Endothelial cell of umbilical vein (primary cell): Measurements from ENCODE around the gene FMN1. TPM values are rescaled to one million over a fixed set of nuclear protein-coding genes. Genes with fewer than 3 reads are reported as not detected.

Source experiments
- BruUV-seq: library from RNA; stranded (reverse); fragments of 400-500 nt; replicated peaks from 2 replicates; lab custom pipeline; 2021; lab: Mats Ljungman, UMichigan
- CTCF ChIA-PET: fragments of 300-600, 350-600 bp; sonication (Branson Sonifier 250); formaldehyde crosslinking; loops from one replicate; lab custom pipeline; 2021; ENCODE audit warnings: antibody characterized with exemption, inconsistent platforms; lab: Charles Lee
- POLR2A ChIA-PET: fragments of 300-600, 350-600 bp; sonication (Branson Sonifier 250); formaldehyde crosslinking; loops from one replicate; lab custom pipeline; 2021; ENCODE audit warnings: antibody characterized with exemption, inconsistent platforms; lab: Charles Lee
- DNase-seq: peaks from one replicate; pipeline ENCODE4 v3.0.0-alpha.2; 2011; ENCODE audit warnings: low read depth, low spot score
- FAIRE-seq: peaks from 2 replicates; lab custom pipeline; 2011; peaks lifted over from hg19 to GRCh38; lab: Jason Lieb, UNC
- H2AFZ ChIP-seq: 2 replicates; pipeline ENCODE4 v1.6.0; 2012; ENCODE audit warnings: low read depth, low read length, control low read depth, inconsistent platforms
- H3K27ac ChIP-seq: 2 replicates; pipeline ENCODE4 v1.5.1; 2011; ENCODE audit warnings: low read depth, mild to moderate bottlenecking, control low read depth, low read length, moderate library complexity; ENCODE audit not compliant: insufficient read depth
- H3K27me3 ChIP-seq, 2 experiments: 2 replicates each; pipeline versions ENCODE4 v1.6.0 to v1.6.1; 2011; ENCODE audit warnings: low read length in 2 of 2, mixed read lengths in 1 of 2; ENCODE audit not compliant: control insufficient read depth in 2 of 2, insufficient read depth in 2 of 2
- H3K36me3 ChIP-seq, 2 experiments: 2 replicates in 1 of 2; 3 replicates in 1 of 2; pipeline ENCODE4 v1.5.1; 2011; ENCODE audit warnings: low read length in 2 of 2, mild to moderate bottlenecking in 1 of 2, moderate library complexity in 1 of 2; ENCODE audit not compliant: control insufficient read depth in 2 of 2, insufficient read depth in 2 of 2; ENCODE audit errors: extremely low read depth in 1 of 2
- H3K4me1 ChIP-seq: 3 replicates; pipeline ENCODE4 v1.5.1; 2011; ENCODE audit warnings: mild to moderate bottlenecking, low read length; ENCODE audit not compliant: control insufficient read depth, insufficient read depth; ENCODE audit errors: extremely low read depth
- H3K4me2 ChIP-seq: 2 replicates; pipeline ENCODE4 v1.6.1; 2011; ENCODE audit warnings: low read length, control low read depth, mixed read lengths; ENCODE audit not compliant: insufficient read depth
- H3K4me3 ChIP-seq, 3 experiments: fragments of 200-600 bp in 1 of 3; sonication (generic), shearing (Covaris generic) in 1 of 3; replicated peaks in 1 of 3; 2 replicates each; pipeline ENCODE4 v1.5.1; 2011 to 2016; ENCODE audit warnings: control low read depth in 3 of 3, low read length in 3 of 3, mild to moderate bottlenecking in 2 of 3, inconsistent platforms in 1 of 3, low read depth in 1 of 3, moderate library complexity in 1 of 3; ENCODE audit not compliant: insufficient read depth in 1 of 3
- H3K79me2 ChIP-seq: 2 replicates; pipeline ENCODE4 v1.6.0; 2012; ENCODE audit warnings: low read length, inconsistent platforms; ENCODE audit not compliant: control insufficient read depth, insufficient read depth
- H3K9ac ChIP-seq: replicated peaks from 2 replicates; pipeline ENCODE3; 2011; ENCODE audit warnings: low read length, control low read depth; ENCODE audit not compliant: insufficient read depth; ENCODE audit errors: extremely low read depth
- H3K9me1 ChIP-seq: replicated peaks from 3 replicates; pipeline ENCODE4 v1.6.0; 2011; ENCODE audit warnings: mild to moderate bottlenecking, low read length; ENCODE audit not compliant: control insufficient read depth, insufficient read depth; ENCODE audit errors: extremely low read depth
- H3K9me3 ChIP-seq: replicated peaks from 2 replicates; pipeline ENCODE4 v1.5.1; 2012; ENCODE audit warnings: low read length, inconsistent platforms; ENCODE audit not compliant: control insufficient read depth, insufficient read depth
- H4K20me1 ChIP-seq: replicated peaks from 2 replicates; pipeline ENCODE3; 2011; ENCODE audit warnings: mild to moderate bottlenecking, low read length; ENCODE audit not compliant: control insufficient read depth, insufficient read depth; ENCODE audit errors: extremely low read depth
- EZH2 ChIP-seq: IDR thresholded peaks from 2 replicates; pipeline ENCODE4 v1.6.1; 2012; ENCODE audit warnings: borderline replicate concordance, low read depth, mild to moderate bottlenecking, moderate library complexity, low read length, inconsistent platforms; ENCODE audit not compliant: severe bottlenecking
- FOS ChIP-seq: IDR thresholded peaks from 2 replicates; pipeline ENCODE4 v1.6.1; 2011; ENCODE audit warnings: mild to moderate bottlenecking, low read length, moderate library complexity, borderline replicate concordance; ENCODE audit not compliant: insufficient read depth
- GATA2 ChIP-seq: IDR thresholded peaks from 2 replicates; pipeline ENCODE4 v1.7.0; 2011; ENCODE audit warnings: low read depth, mild to moderate bottlenecking, moderate library complexity, mixed read lengths, low read length; ENCODE audit not compliant: insufficient read length, insufficient read depth
- JUN ChIP-seq: IDR thresholded peaks from 2 replicates; pipeline ENCODE4 v1.6.1; 2011; ENCODE audit warnings: borderline replicate concordance, low read depth; ENCODE audit not compliant: insufficient read length, insufficient read depth
- MAX ChIP-seq: IDR thresholded peaks from 2 replicates; pipeline ENCODE4 v1.6.1; 2011; ENCODE audit not compliant: insufficient read depth, insufficient read length
- MYC ChIP-seq: IDR thresholded peaks from one replicate; pipeline ENCODE4 v1.6.1; 2011; ENCODE audit warnings: mild to moderate bottlenecking, low read depth, low read length
- POLR2A ChIP-seq: IDR thresholded peaks from 2 replicates; pipeline ENCODE4 v1.6.1; 2012; ENCODE audit warnings: low read depth, mild to moderate bottlenecking, control low read depth, low read length
- POLR2AphosphoS5 ChIP-seq: IDR thresholded peaks from 2 replicates; pipeline ENCODE4 v1.6.1; 2012; ENCODE audit warnings: low read depth, mild to moderate bottlenecking, control low read depth, low read length, moderate library complexity; ENCODE audit not compliant: insufficient read depth
- dilution Hi-C: fragments of 300-500 bp; cut with MboI; formaldehyde crosslinking; loops from one replicate; pipeline ENCODE4 v1.15.0; 2019; ENCODE audit warnings: low sequenced_read_pairs; ENCODE audit not compliant: extremely low pct_ligation_motif_present
- intact Hi-C: fragments of 100-400 bp; cut with micrococcal nuclease; formaldehyde crosslinking; loops from one replicate; pipeline ENCODE4 v1.10.0; 2022
- polyA plus RNA-seq, 4 experiments: library from polyadenylated mRNA; depleted of rRNA in 3 of 4; stranded (reverse) in 3 of 4; unstranded in 1 of 4; fragments of >200 nt; gene quantifications; 2 replicates each; pipeline versions ENCODE4 v1.2.1 to v1.2.3, GENCODE V29; 2011 to 2012; ENCODE audit warnings: missing spikeins in 1 of 4
- total RNA-seq: library from RNA; stranded (reverse); gene quantifications from 2 replicates; pipeline ENCODE4 v1.2.3, GENCODE V29; 2021
- TF ChIP-seq, protein P1 (sequence below), 2 donors: IDR thresholded peaks; 1 replicate in 1 of 2; 2 replicates in 1 of 2; pipeline ENCODE4 v1.5.1; 2011; ENCODE audit warnings: low read length in 2 of 2, mild to moderate bottlenecking in 2 of 2, moderate library complexity in 2 of 2, control low read depth in 1 of 2, inconsistent platforms in 1 of 2, low read depth in 1 of 2; ENCODE audit not compliant: insufficient read depth in 1 of 2; ENCODE audit errors: extremely low read depth in 1 of 2

FMN1 gene
- total and polyA plus RNA-seq, 2 donors (not counting 3 experiments of a cell fraction or from before 2014, with no cell fraction given) = 0.01 to 0.29 TPM

DNA sequence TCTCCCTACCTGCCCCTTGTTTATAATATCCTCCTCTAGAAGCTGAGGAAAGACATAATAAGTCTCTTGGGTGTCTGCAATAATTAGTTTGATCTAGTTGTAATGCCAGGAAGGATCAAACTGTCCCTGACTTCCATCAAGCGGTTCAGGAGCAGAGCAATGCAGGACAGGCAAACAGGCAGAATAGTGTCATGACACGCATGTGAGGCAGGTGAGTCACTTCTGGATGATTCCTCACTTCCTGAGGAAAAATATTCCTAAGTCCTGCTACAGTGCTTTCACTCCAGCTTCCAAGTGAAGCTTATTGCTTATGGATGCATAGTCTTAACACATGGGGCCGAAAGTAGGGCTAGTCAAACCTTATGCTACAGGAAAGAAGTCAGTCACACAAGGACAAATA lies 390.9 kb downstream of the FMN1 start:
- no peaks in the 10 kb centered on the region for H4K20me1 ChIP-seq
- peaks cover 0 to 4% of the 10 kb centered on the region in 2 experiments for H3K27me3 ChIP-seq
- DNase-seq = no peak
- no peak overlapping the region for H2AFZ ChIP-seq
- intact Hi-C loops (no loop called here), dilution Hi-C loops (no loop called here)
- H3K9ac ChIP-seq = no peak overlapping the region
- CTCF ChIA-PET = interaction anchor here (2.2 kb wide), 1 partner anchor 133 kb away, joined by 7 read pairs; no protein-coding TSS in a partner anchor
- POLR2A ChIA-PET = no interaction called here
- BruUV-seq = no TSS peak
- TF ChIP-seq EZH2 (no peak), POLR2A (no peak), FOS (no peak), POLR2AphosphoS5 (no peak), MAX (no peak), JUN (no peak), GATA2 (no peak), MYC (no peak)
- TF ChIP-seq, protein P1, sequence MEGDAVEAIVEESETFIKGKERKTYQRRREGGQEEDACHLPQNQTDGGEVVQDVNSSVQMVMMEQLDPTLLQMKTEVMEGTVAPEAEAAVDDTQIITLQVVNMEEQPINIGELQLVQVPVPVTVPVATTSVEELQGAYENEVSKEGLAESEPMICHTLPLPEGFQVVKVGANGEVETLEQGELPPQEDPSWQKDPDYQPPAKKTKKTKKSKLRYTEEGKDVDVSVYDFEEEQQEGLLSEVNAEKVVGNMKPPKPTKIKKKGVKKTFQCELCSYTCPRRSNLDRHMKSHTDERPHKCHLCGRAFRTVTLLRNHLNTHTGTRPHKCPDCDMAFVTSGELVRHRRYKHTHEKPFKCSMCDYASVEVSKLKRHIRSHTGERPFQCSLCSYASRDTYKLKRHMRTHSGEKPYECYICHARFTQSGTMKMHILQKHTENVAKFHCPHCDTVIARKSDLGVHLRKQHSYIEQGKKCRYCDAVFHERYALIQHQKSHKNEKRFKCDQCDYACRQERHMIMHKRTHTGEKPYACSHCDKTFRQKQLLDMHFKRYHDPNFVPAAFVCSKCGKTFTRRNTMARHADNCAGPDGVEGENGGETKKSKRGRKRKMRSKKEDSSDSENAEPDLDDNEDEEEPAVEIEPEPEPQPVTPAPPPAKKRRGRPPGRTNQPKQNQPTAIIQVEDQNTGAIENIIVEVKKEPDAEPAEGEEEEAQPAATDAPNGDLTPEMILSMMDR (IDR thresholded peaks at IDR 0.05; ENCODE audit: extremely low read depth in 1 of 2, insufficient read depth in 1 of 2, low read depth in 1 of 2, low read length in 2 of 2) = no peak
- no peak for FAIRE-seq
- H3K36me3 ChIP-seq = no peaks in the 10 kb centered on the region
- H3K9me3 ChIP-seq = no peaks in the 10 kb centered on the region
- H3K79me2 ChIP-seq = no peaks in the 10 kb centered on the region
- no peaks in the 10 kb centered on the region for H3K9me1 ChIP-seq
- H3K4me2 ChIP-seq = no peak overlapping the region
- H3K4me3 ChIP-seq = no peak overlapping the region
- no peaks in the 10 kb centered on the region for H3K4me1 ChIP-seq
- no peak overlapping the region for H3K27ac ChIP-seq
